Measurements from ENCODE around the gene PTTG1.

DNA sequence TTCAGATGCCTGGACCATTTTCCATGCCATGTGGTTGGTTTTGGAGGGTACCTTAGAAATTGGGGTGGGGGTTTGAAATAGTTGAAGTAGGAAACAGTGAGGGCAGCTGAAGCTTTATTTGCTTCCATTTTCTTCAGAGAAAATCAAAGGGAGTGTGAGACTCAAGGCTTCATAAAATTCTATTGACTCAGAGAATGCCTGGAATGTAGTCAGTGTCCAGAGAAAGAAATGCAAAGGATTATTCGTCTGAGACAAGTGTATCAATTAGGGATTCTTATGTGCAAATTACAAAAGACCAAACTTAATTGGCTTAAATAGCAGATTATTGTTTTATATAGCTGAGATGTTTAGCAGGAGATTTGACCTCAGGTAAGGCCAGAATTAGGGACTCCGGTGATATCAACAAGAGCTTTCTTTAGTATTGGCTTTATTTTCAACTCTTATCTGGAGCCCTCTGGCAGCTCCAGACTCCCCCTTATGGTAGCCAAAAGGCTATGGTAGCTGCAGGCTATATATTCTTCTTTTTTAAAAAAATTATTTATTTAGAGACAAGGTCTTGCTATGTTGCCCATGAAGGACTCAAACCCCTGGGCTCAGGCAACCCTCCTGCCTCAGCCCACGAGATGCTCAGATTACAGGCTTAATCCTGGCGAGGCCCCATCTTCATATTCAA lies 38.9 kb downstream of the PTTG1 start:
- TF ChIP-seq, protein P1, sequence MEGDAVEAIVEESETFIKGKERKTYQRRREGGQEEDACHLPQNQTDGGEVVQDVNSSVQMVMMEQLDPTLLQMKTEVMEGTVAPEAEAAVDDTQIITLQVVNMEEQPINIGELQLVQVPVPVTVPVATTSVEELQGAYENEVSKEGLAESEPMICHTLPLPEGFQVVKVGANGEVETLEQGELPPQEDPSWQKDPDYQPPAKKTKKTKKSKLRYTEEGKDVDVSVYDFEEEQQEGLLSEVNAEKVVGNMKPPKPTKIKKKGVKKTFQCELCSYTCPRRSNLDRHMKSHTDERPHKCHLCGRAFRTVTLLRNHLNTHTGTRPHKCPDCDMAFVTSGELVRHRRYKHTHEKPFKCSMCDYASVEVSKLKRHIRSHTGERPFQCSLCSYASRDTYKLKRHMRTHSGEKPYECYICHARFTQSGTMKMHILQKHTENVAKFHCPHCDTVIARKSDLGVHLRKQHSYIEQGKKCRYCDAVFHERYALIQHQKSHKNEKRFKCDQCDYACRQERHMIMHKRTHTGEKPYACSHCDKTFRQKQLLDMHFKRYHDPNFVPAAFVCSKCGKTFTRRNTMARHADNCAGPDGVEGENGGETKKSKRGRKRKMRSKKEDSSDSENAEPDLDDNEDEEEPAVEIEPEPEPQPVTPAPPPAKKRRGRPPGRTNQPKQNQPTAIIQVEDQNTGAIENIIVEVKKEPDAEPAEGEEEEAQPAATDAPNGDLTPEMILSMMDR (IDR thresholded peaks at IDR 0.05; ENCODE audit: low read depth, low read length, missing input control), result no peak
- TF ChIP-seq RAD21 (IDR thresholded peaks at IDR 0.05) (no peak), FOXA1 (IDR thresholded peaks at IDR 0.05) (no peak), EGR1 (IDR thresholded peaks at IDR 0.05; ENCODE audit: low read depth in 2 of 2) (no peak), MAX (IDR thresholded peaks at IDR 0.05) (no peak), YY1 (IDR thresholded peaks at IDR 0.05) (no peak), TAF1 (conservative IDR thresholded peaks at IDR 0.05) (no peak)
- TF ChIP-seq, protein P2, sequence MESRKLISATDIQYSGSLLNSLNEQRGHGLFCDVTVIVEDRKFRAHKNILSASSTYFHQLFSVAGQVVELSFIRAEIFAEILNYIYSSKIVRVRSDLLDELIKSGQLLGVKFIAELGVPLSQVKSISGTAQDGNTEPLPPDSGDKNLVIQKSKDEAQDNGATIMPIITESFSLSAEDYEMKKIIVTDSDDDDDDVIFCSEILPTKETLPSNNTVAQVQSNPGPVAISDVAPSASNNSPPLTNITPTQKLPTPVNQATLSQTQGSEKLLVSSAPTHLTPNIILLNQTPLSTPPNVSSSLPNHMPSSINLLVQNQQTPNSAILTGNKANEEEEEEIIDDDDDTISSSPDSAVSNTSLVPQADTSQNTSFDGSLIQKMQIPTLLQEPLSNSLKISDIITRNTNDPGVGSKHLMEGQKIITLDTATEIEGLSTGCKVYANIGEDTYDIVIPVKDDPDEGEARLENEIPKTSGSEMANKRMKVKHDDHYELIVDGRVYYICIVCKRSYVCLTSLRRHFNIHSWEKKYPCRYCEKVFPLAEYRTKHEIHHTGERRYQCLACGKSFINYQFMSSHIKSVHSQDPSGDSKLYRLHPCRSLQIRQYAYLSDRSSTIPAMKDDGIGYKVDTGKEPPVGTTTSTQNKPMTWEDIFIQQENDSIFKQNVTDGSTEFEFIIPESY (IDR thresholded peaks at IDR 0.05), result no peak
- TF ChIP-seq, protein P3, sequence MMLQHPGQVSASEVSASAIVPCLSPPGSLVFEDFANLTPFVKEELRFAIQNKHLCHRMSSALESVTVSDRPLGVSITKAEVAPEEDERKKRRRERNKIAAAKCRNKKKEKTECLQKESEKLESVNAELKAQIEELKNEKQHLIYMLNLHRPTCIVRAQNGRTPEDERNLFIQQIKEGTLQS (IDR thresholded peaks at IDR 0.05), result no peak
- TF ChIP-seq, protein P4, sequence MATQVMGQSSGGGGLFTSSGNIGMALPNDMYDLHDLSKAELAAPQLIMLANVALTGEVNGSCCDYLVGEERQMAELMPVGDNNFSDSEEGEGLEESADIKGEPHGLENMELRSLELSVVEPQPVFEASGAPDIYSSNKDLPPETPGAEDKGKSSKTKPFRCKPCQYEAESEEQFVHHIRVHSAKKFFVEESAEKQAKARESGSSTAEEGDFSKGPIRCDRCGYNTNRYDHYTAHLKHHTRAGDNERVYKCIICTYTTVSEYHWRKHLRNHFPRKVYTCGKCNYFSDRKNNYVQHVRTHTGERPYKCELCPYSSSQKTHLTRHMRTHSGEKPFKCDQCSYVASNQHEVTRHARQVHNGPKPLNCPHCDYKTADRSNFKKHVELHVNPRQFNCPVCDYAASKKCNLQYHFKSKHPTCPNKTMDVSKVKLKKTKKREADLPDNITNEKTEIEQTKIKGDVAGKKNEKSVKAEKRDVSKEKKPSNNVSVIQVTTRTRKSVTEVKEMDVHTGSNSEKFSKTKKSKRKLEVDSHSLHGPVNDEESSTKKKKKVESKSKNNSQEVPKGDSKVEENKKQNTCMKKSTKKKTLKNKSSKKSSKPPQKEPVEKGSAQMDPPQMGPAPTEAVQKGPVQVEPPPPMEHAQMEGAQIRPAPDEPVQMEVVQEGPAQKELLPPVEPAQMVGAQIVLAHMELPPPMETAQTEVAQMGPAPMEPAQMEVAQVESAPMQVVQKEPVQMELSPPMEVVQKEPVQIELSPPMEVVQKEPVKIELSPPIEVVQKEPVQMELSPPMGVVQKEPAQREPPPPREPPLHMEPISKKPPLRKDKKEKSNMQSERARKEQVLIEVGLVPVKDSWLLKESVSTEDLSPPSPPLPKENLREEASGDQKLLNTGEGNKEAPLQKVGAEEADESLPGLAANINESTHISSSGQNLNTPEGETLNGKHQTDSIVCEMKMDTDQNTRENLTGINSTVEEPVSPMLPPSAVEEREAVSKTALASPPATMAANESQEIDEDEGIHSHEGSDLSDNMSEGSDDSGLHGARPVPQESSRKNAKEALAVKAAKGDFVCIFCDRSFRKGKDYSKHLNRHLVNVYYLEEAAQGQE (IDR thresholded peaks at IDR 0.05), result no peak

Measured in liver (tissue), 3 donors.